Measurements from ENCODE around the gene SAA4. TPM values are rescaled to one million over a fixed set of nuclear protein-coding genes. Genes with fewer than 3 reads are reported as not detected.
"Not testable (repeated sequence)": the region's sequence is repeated elsewhere in the genome, so short reads cannot be mapped to it uniquely, and the experiment has no call there.

The SAA4 gene
- polyA plus RNA-seq, 3 donors, result not detected

- H4K20me1 ChIP-seq (ENCODE audit: insufficient read depth, low read length); H3K36me3 ChIP-seq (replicated peaks in 1 of 2; ENCODE audit: control insufficient read depth in 1 of 2, insufficient read depth in 2 of 2, low read length in 2 of 2); H3K9me3 ChIP-seq (replicated peaks in 1 of 2; ENCODE audit: control insufficient read depth in 1 of 2, insufficient read depth in 1 of 2, low read length in 2 of 2); H3K27me3 Mint-ChIP-seq (ENCODE audit: low read depth in 3 of 3); H3K9me3 Mint-ChIP-seq; H3K27me3 ChIP-seq (ENCODE audit: control insufficient read depth in 2 of 2, insufficient read depth in 2 of 2, low read length in 2 of 2); H3K36me3 Mint-ChIP-seq; H3K4me1 ChIP-seq (ENCODE audit: control insufficient read depth in 1 of 2, insufficient read depth in 2 of 2, low read length in 2 of 2); H3K79me2 ChIP-seq (ENCODE audit: insufficient read depth, low read length): not testable (repeated sequence)
- H3K4me3 Mint-ChIP-seq, result peak overlapping the region; percentile 64 to 83
- peak overlapping the region in 6 of 7 donors; percentile 75 to 90 (median 80) for H3K27ac Mint-ChIP-seq
- Histone ChIP-seq H2AFZ (ENCODE audit: insufficient read depth, low read depth, low read length, poor library complexity, severe bottlenecking) (peak overlapping the region; percentile 72), H3K27ac (ENCODE audit: low read depth in 1 of 2, low read length in 2 of 2) (peak overlapping the region in 1 of 2 donors; percentile 67), H3K4me3 (replicated peaks in 1 of 3; ENCODE audit: low read depth in 2 of 3, low read length in 3 of 3) (peak overlapping the region; percentile 23 to 65 (median 38)), H3K9ac (ENCODE audit: insufficient read depth, low read length, poor library complexity, severe bottlenecking) (peak overlapping the region; percentile 46), H3K4me2 (replicated peaks; ENCODE audit: extremely low read depth, low read length, poor library complexity, severe bottlenecking) (peak overlapping the region; percentile 46)
- WGBS (ENCODE audit: insufficient coverage), result 43% methylated on average over 7 of the region's 11 CpGs
- intact Hi-C loops (cut with micrococcal nuclease), result loop anchor here (10.0 kb wide), 3 partner anchors 78 to 148 kb away; partner anchors contain the start of genes GTF2H1 (in 1 of the 2), HPS5 (in 1 of the 2) and LDHA (in 1 of the 2)
- DNase-seq, result peak in 2 of 3 donors; percentile 3 to 8
- peaks cover 11% of the 10 kb centered on the region for H3K4me1 Mint-ChIP-seq
Measured at GRCh38 chr11:18246379-18247190, 10.0 kb upstream of the SAA4 start.

- Histone ChIP-seq H2AFZ (ENCODE audit: insufficient read depth, low read depth, low read length, poor library complexity, severe bottlenecking) (peak overlapping the region; percentile 16), H3K9me3 (replicated peaks in 1 of 2; ENCODE audit: control insufficient read depth in 1 of 2, insufficient read depth in 1 of 2, low read length in 2 of 2) (no peaks in the 10 kb centered on the region), H3K27ac (ENCODE audit: low read depth in 1 of 2, low read length in 2 of 2) (no peak overlapping the region), H3K4me2 (replicated peaks; ENCODE audit: extremely low read depth, low read length, poor library complexity, severe bottlenecking) (no peak overlapping the region), H3K4me1 (ENCODE audit: control insufficient read depth in 1 of 2, insufficient read depth in 2 of 2, low read length in 2 of 2) (no peaks in the 10 kb centered on the region), H3K79me2 (ENCODE audit: insufficient read depth, low read length) (no peaks in the 10 kb centered on the region), H3K36me3 (replicated peaks in 1 of 2; ENCODE audit: control insufficient read depth in 1 of 2, insufficient read depth in 2 of 2, low read length in 2 of 2) (no peaks in the 10 kb centered on the region), H3K4me3 (replicated peaks in 1 of 3; ENCODE audit: low read depth in 2 of 3, low read length in 3 of 3) (no peak overlapping the region), H4K20me1 (ENCODE audit: insufficient read depth, low read length) (no peaks in the 10 kb centered on the region), H3K27me3 (ENCODE audit: control insufficient read depth in 2 of 2, insufficient read depth in 2 of 2, low read length in 2 of 2) (peaks cover 2 to 4% of the 10 kb centered on the region in 2 donors), H3K9ac (ENCODE audit: insufficient read depth, low read length, poor library complexity, severe bottlenecking) (no peak overlapping the region)
- Mint-ChIP-seq H3K27ac (no peak overlapping the region), H3K9me3 (peaks cover 0 to 2% (median 0%) of the 10 kb centered on the region in 7 donors), H3K27me3 (ENCODE audit: low read depth in 3 of 3) (peaks cover 4 to 6% (median 6%) of the 10 kb centered on the region in 3 donors), H3K36me3 (no peaks in the 10 kb centered on the region), H3K4me1 (peaks cover 11% of the 10 kb centered on the region), H3K4me3 (no peak overlapping the region)
- 96% methylated on average over 5 of the region's 6 CpGs for WGBS (ENCODE audit: insufficient coverage)
- no peak for TF ChIP-seq CTCF (IDR thresholded peaks at IDR 0.05)
- DNase-seq, result no peak
- intact Hi-C loops (cut with micrococcal nuclease), result loop anchor here (10.0 kb wide), 3 partner anchors 79 to 149 kb away; partner anchors contain the start of genes GTF2H1 (in 1 of the 2), HPS5 (in 1 of the 2) and LDHA (in 1 of the 2)
Measured at GRCh38 chr11:18245396-18245795, 8.8 kb upstream of the SAA4 start.
